Testis (tissue), 2 donors: ENCODE results near the gene TXNRD3.

Experiments
- CTCF ChIP-seq, 3 experiments: fragments of 450-650 bp in 2 of 3; fragments of 200-600 bp in 1 of 3; sonication (generic) in 1 of 3; IDR thresholded peaks; one replicate each; pipeline ENCODE4 v1.5.1; 2016 to 2019; ENCODE audit warnings: antibody characterized with exemption in 3 of 3, mild to moderate bottlenecking in 2 of 3, moderate library complexity in 1 of 3
- POLR2A ChIP-seq: fragments of 450-650 bp; IDR thresholded peaks from one replicate; pipeline ENCODE4 v1.6.1; 2017; ENCODE audit warnings: antibody characterized with exemption, mild to moderate bottlenecking, moderate library complexity

GRCh38 chr3:126676919-126677705 is 22.2 kb upstream of the TXNRD3 start:
- TF ChIP-seq CTCF (IDR thresholded peaks at IDR 0.05): no peak
- TF ChIP-seq POLR2A: no peak
